ENCODE data around the gene UBR4. TPM values are rescaled to one million over a fixed set of nuclear protein-coding genes. Genes with fewer than 3 reads are reported as not detected.

The UBR4 gene
- polyA plus RNA-seq, 1 of the 3 experiments (the other 2 are of a cell fraction) = 68.7 TPM

DNA sequence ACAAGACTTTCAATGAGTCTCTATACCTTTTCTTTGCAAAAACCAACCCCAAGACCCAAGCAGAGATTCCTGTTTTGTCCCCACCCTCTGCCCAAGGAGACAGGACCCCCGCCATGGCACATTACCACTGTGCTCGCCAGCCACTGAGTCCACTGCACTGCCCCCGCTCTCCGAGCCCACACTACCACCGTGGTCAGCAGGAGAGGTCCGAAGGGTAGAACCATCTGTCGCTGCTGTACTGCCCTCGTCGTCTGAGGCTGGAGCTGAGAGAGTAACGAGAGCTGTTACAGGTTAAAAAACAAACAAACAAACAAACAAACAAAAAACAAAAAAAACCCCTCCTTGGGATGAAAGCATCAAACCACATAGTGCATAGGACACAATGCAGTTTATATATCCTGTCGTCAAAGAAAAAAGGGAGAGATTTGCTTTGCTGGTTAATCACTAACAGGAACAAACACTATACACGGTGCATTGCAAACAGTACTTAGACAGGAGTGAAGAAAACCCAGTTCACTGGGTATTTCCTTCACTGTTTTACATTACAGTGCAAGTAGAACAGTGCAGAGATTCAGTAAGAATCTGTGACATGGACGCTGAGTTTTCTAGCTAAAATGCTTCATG, 71.0 kb downstream of the UBR4 start:
- Histone ChIP-seq H3K4me2 (no peak overlapping the region), H4K20me1 (ENCODE audit: insufficient read depth) (no peaks in the 10 kb centered on the region), H3K4me1 (ENCODE audit: control insufficient read depth in 1 of 2, insufficient read depth in 2 of 2, low read depth in 1 of 2, low read length in 1 of 2) (no peaks in the 10 kb centered on the region), H3K9me2 (no peaks in the 10 kb centered on the region), H3K27me3 (ENCODE audit: insufficient read depth) (no peaks in the 10 kb centered on the region), H3K36me3 (replicated peaks in 1 of 2; ENCODE audit: control insufficient read depth in 1 of 2, insufficient read depth in 2 of 2, low read length in 1 of 2) (peaks cover 84 to 94% of the 10 kb centered on the region in 2 experiments), H3K9ac (no peak overlapping the region), H2AFZ (ENCODE audit: low read depth) (no peak overlapping the region), H3K4me3 (ENCODE audit: low read depth in 2 of 2, low read length in 1 of 2) (no peak overlapping the region), H3K79me2 (ENCODE audit: insufficient read depth) (peaks cover 12% of the 10 kb centered on the region; the same call in 1 of the 2 replicates), H3F3A (replicated peaks; ENCODE audit: insufficient read depth) (peaks cover 12% of the 10 kb centered on the region), H3K27ac (ENCODE audit: low read depth in 2 of 2, low read length in 1 of 2) (no peak overlapping the region), H3K9me3 (no peaks in the 10 kb centered on the region; the same call in 1 of the 2 replicates)
- 96% methylated on average over 13 of the region's 13 CpGs for WGBS (ENCODE audit: low lambda C conversion rate)
- ChIA-PET POLR2A (no interaction called here), CTCF (interaction anchor here (0.8 to 2.3 kb wide), 8 partner anchors 11 to 232 kb away, joined by 3 to 6 read pairs (median 3); no protein-coding TSS in a partner anchor)
- TF ChIP-seq, protein P1, sequence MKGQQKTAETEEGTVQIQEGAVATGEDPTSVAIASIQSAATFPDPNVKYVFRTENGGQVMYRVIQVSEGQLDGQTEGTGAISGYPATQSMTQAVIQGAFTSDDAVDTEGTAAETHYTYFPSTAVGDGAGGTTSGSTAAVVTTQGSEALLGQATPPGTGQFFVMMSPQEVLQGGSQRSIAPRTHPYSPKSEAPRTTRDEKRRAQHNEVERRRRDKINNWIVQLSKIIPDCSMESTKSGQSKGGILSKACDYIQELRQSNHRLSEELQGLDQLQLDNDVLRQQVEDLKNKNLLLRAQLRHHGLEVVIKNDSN (IDR thresholded peaks at IDR 0.05; ENCODE audit: borderline replicate concordance, low read depth) = no peak
- TF ChIP-seq RXRA (IDR thresholded peaks at IDR 0.05; ENCODE audit: borderline replicate concordance, low read depth) (no peak), CTCF (IDR thresholded peaks at IDR 0.05) (no peak), YY1 (IDR thresholded peaks at IDR 0.05; ENCODE audit: low read depth) (no peak), MEF2A (IDR thresholded peaks at IDR 0.05; ENCODE audit: borderline replicate concordance, low read depth) (no peak)
- DNase-seq = no peak

GRCh38 chr1:19138331-19138730, 71.7 kb downstream of the UBR4 start:
- Histone ChIP-seq H3K4me1 (ENCODE audit: control insufficient read depth in 1 of 2, insufficient read depth in 2 of 2, low read depth in 1 of 2, low read length in 1 of 2) (no peaks in the 10 kb centered on the region), H3K79me2 (ENCODE audit: insufficient read depth) (peaks cover 16% of the 10 kb centered on the region; the same call in 1 of the 2 replicates), H4K20me1 (ENCODE audit: insufficient read depth) (no peaks in the 10 kb centered on the region), H3K9ac (no peak overlapping the region), H3F3A (replicated peaks; ENCODE audit: insufficient read depth) (peaks cover 12% of the 10 kb centered on the region), H3K4me2 (no peak overlapping the region), H3K36me3 (replicated peaks in 1 of 2; ENCODE audit: control insufficient read depth in 1 of 2, insufficient read depth in 2 of 2, low read length in 1 of 2) (peaks cover 82 to 89% of the 10 kb centered on the region in 2 experiments), H3K27me3 (ENCODE audit: insufficient read depth) (no peaks in the 10 kb centered on the region), H3K4me3 (ENCODE audit: low read depth in 2 of 2, low read length in 1 of 2) (no peak overlapping the region), H2AFZ (ENCODE audit: low read depth) (no peak overlapping the region), H3K27ac (ENCODE audit: low read depth in 2 of 2, low read length in 1 of 2) (no peak overlapping the region), H3K9me2 (no peaks in the 10 kb centered on the region), H3K9me3 (peaks cover 2% of the 10 kb centered on the region)
- ChIA-PET CTCF (interaction anchor here (1.1 to 2.3 kb wide), 2 partner anchors 36 to 103 kb away, joined by 3 to 6 read pairs; no protein-coding TSS in a partner anchor), POLR2A (no interaction called here)
- DNase-seq = no peak
- 100% methylated on average over 1 of the region's 1 CpG for WGBS (ENCODE audit: low lambda C conversion rate)
- TF ChIP-seq, protein P1 (IDR thresholded peaks at IDR 0.05; ENCODE audit: borderline replicate concordance, low read depth) = no peak
- no peak for TF ChIP-seq SMC3 (IDR thresholded peaks at IDR 0.05; ENCODE audit: low read depth, low read length)
- no peak for TF ChIP-seq JUND (IDR thresholded peaks at IDR 0.05)
- no peak for TF ChIP-seq MXI1 (IDR thresholded peaks at IDR 0.05; ENCODE audit: low read depth, low read length)
- TF ChIP-seq YY1 (IDR thresholded peaks at IDR 0.05; ENCODE audit: low read depth) = no peak
- TF ChIP-seq, protein P2, sequence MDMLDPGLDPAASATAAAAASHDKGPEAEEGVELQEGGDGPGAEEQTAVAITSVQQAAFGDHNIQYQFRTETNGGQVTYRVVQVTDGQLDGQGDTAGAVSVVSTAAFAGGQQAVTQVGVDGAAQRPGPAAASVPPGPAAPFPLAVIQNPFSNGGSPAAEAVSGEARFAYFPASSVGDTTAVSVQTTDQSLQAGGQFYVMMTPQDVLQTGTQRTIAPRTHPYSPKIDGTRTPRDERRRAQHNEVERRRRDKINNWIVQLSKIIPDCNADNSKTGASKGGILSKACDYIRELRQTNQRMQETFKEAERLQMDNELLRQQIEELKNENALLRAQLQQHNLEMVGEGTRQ (IDR thresholded peaks at IDR 0.05; ENCODE audit: borderline replicate concordance, low read depth, low read length) = no peak
- TF ChIP-seq TEAD4 (IDR thresholded peaks at IDR 0.05; ENCODE audit: borderline replicate concordance, insufficient read depth) = no peak
- TF ChIP-seq EZH2phosphoT487 (IDR thresholded peaks at IDR 0.05; ENCODE audit: borderline replicate concordance, low read depth) = no peak
- TF ChIP-seq GATA2 (CRISPR knock-in tag; IDR thresholded peaks at IDR 0.05) = no peak
- no peak for TF ChIP-seq REST (IDR thresholded peaks at IDR 0.05; ENCODE audit: low read depth, low read length)
- TF ChIP-seq SIN3A (IDR thresholded peaks at IDR 0.05; ENCODE audit: borderline replicate concordance, low read depth, low read length) = no peak
- TF ChIP-seq MAX (IDR thresholded peaks at IDR 0.05; ENCODE audit: low read depth) = no peak
- TF ChIP-seq RFX5 (IDR thresholded peaks at IDR 0.05; ENCODE audit: low read length) = no peak
- no peak for TF ChIP-seq NRF1 (IDR thresholded peaks at IDR 0.05; ENCODE audit: low read depth, low read length)
- no peak for TF ChIP-seq RCOR1 (IDR thresholded peaks at IDR 0.05; ENCODE audit: low read length)
